ENCODE measurements around the gene PHF11. TPM values are rescaled to one million over a fixed set of nuclear protein-coding genes. Genes with fewer than 3 reads are reported as not detected.

PHF11 gene
- total RNA-seq, 2 experiments from 2014 or later: 135 to 144 TPM

DNA sequence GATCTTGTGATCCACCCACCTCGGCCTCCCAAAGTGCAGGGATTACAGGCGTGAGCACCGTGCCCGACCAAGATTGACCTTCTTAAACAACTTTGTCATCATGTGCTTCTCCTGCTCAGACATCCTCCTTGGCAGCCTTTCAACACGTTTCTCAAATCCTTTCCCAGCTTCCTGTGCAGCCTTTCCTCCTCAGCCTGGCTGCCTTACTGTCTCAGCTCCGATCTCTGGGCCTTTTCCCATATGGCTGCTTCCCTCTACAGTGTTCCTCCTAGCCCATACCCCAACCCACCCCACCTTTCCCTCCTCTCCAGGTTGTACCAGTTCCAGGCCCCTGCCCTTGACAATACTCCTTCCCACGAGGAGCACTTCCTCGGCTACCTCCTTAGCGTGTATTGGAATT is 7.2 kb downstream of the PHF11 start:
- H3K36me3 Mint-ChIP-seq (ENCODE audit: low read depth): peaks cover 62% of the 10 kb centered on the region
- POLR2A ChIA-PET: no interaction called here
- no peak for DNase-seq
- peaks cover 44% of the 10 kb centered on the region for H3K4me1 Mint-ChIP-seq
- H3K9me3 Mint-ChIP-seq: no peaks in the 10 kb centered on the region
- H3K27ac Mint-ChIP-seq: no peak overlapping the region
- CTCF ChIA-PET: no interaction called here
- no peak overlapping the region for H3K4me3 Mint-ChIP-seq
- no peaks in the 10 kb centered on the region for H3K27me3 Mint-ChIP-seq

DNA sequence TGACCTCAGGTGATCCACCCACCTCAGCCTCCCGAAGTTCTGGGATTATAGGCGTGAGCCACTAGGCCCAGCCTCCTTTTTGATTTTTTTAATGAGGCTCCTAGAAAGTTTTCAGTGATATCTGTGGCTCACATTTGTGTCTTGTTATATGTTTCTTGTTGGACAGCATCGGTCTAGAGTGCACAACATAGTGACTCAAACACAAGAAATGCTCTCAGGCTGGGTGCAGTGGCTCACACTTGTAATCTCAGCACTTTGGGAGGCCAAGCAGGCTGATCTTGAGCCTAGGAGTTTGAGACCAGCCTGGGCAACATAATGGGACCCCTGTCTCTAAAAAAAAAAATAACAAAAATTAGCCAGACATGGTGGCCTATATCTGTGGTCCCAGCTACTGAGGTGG is 8.2 kb downstream of the PHF11 start:
- POLR2A ChIA-PET: no interaction called here
- Mint-ChIP-seq H3K27ac (no peak overlapping the region), H3K4me1 (peaks cover 34% of the 10 kb centered on the region), H3K36me3 (ENCODE audit: low read depth) (peaks cover 59% of the 10 kb centered on the region), H3K27me3 (no peaks in the 10 kb centered on the region), H3K4me3 (no peak overlapping the region), H3K9me3 (no peaks in the 10 kb centered on the region)
- CTCF ChIA-PET: no interaction called here
- DNase-seq: no peak

DNA sequence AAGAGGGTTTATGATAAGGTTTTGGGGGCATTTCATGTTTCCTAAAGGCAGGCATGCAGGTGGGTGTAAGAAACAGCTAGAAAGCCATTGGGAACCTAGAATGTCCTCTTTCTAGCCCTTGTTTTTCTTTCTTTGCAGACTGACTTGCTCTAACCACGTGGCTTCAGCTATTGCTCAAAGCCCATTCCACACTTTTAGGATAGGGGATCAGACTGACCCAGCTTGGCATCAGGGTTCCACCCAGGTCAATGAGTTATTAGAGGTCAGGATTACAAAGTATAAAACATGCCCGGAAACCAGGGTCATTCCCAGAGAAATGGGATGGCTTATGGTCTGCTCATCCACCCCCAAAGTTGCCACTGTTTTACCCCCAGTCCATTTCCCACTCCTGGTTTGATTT is 16.8 kb downstream of the PHF11 start:
- POLR2A ChIA-PET: interaction anchor here (1.2 kb wide), 1 partner anchor 10 kb away, joined by 4 read pairs; no protein-coding TSS in a partner anchor

DNA sequence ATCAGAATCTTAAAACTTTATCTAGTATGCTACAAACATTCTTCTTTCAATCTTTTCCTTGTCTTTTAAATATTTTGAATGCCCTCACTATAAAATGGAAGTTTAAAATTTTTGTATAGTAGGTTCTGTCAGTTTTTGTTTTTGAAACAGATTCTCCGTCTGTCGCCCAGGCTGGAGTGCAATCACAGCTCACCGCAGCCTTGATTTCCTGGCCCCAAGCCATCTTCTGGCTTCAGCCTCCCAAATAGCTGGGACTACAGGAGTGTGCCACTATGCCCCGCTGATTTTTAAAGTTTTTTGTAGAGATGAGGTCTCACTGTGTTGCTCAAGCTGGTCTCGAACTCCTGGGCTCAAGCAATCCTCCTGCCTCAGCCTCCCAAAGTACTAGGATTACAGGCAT is 20.7 kb downstream of the PHF11 start:
- H3K4me1 Mint-ChIP-seq: no peaks in the 10 kb centered on the region
- H3K9me3 Mint-ChIP-seq: no peaks in the 10 kb centered on the region
- no peak for DNase-seq
- H3K27me3 Mint-ChIP-seq: no peaks in the 10 kb centered on the region
- ChIA-PET POLR2A (interaction anchor here (1.1 to 1.2 kb wide), 2 partner anchors 8 to 21 kb away, joined by 3 to 5 read pairs; partner anchors contain the start of gene PHF11), CTCF (no interaction called here)
- no peak overlapping the region for H3K27ac Mint-ChIP-seq
- H3K36me3 Mint-ChIP-seq (ENCODE audit: low read depth): peaks cover 73% of the 10 kb centered on the region
- H3K4me3 Mint-ChIP-seq: no peak overlapping the region

More for the DNA sequence above, 16.8 kb downstream of the PHF11 start:
- H3K27ac Mint-ChIP-seq: no peak overlapping the region
- DNase-seq: no peak
- H3K4me3 Mint-ChIP-seq: no peak overlapping the region
- CTCF ChIA-PET: interaction anchor here (0.5 kb wide), 1 partner anchor 151 kb away, joined by 3 read pairs; no protein-coding TSS in a partner anchor
- peaks cover 2% of the 10 kb centered on the region for H3K9me3 Mint-ChIP-seq
- H3K27me3 Mint-ChIP-seq: no peaks in the 10 kb centered on the region
- peaks cover 78% of the 10 kb centered on the region for H3K36me3 Mint-ChIP-seq (ENCODE audit: low read depth)
- peaks cover 8% of the 10 kb centered on the region for H3K4me1 Mint-ChIP-seq

DNA sequence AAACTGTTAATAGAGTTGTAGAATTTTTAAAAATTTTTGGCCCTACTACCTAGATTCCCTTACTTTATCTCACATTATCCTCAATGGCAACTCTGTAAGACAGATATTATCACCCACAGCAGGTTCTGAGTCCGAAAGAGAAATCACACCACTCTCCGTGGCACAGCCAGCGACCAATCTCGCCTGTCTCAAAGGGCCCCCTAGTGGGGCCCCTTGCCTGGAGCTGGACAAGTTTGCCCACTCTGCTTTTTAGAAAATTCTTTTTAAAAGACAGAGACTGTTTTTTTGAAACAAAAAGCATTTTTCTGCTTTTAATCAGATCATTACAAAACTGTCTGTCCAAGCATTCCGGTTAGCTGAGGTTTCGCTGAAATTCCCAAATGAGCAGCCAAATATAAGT is 21.7 kb downstream of the PHF11 start:
- Mint-ChIP-seq H3K9me3 (no peaks in the 10 kb centered on the region), H3K27ac (no peak overlapping the region)

DNA sequence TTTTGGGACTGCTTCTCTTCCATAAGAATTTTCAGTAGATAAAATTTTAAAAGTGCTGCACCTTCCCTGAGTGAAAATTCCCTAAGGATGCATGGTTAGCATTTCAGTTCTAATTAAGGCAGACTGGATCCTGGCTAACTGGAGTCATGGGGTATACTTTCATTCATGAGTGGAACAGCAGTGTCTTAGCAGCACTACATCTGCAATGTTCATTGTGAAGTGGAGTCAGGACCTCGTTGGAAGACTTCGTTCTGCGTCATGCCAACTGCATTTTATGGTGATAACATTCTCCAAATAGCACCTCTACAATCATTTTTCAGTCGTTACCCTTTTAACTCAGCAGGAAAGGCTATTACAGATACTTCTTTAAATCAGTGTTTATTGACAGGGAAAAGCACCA is 25.5 kb downstream of the PHF11 start:
- ChIA-PET POLR2A (no interaction called here), CTCF (no interaction called here)
- no peaks in the 10 kb centered on the region for H3K27me3 Mint-ChIP-seq
- H3K27ac Mint-ChIP-seq: no peak overlapping the region
- H3K4me3 Mint-ChIP-seq: no peak overlapping the region
- peaks cover 11% of the 10 kb centered on the region for H3K4me1 Mint-ChIP-seq
- DNase-seq: no peak
- no peaks in the 10 kb centered on the region for H3K9me3 Mint-ChIP-seq
- H3K36me3 Mint-ChIP-seq (ENCODE audit: low read depth): peaks cover 61% of the 10 kb centered on the region

More for the DNA sequence above, 21.7 kb downstream of the PHF11 start:
- Mint-ChIP-seq H3K36me3 (ENCODE audit: low read depth) (peaks cover 74% of the 10 kb centered on the region), H3K4me3 (no peak overlapping the region), H3K4me1 (no peaks in the 10 kb centered on the region), H3K27me3 (no peaks in the 10 kb centered on the region)
- ChIA-PET POLR2A (no interaction called here), CTCF (interaction anchor here (2.3 kb wide), 1 partner anchor 10 kb away, joined by 8 read pairs; no protein-coding TSS in a partner anchor)
- no peak for DNase-seq

DNA sequence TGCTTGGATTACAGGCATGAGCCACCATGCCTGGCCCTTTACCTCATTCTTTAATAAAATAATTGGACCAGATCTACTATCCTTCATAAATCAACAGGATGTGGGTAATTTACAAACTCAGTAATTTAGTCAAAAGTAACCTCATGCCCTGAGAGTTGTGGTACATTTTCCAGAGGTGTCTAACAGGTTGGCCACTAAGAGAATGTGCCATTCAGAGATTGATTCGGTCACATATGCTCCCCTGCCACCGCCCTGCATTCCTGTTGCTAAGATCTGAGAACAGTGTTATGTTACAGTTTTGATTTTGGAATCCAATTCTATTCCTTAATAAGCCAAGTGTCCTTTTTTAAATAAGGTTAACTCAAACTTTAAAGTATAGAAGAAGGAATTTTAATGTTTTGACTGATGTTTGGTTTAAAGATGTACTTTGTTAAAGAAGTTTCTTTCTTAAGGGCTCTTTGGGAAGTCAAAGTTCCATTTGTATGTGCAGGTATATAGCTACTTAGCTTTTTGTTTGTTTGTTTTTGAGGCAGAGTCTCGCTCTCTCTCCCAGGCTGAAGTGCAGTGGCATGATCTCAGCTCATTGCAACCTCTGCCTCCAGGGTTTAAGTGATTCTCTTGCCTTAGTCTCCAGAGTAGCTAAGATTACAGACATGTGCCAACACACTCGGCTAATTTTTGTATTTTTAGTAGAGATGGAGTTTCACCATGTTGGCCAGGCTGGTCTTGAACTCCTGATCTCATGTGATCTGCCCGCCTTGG is 29.2 kb downstream of the PHF11 start:
- peaks cover 67% of the 10 kb centered on the region for H3K36me3 Mint-ChIP-seq (ENCODE audit: low read depth)
- POLR2A ChIA-PET: interaction anchor here (1.1 to 1.8 kb wide), 5 partner anchors 9 to 80 kb away, joined by 3 to 6 read pairs (median 3); partner anchors contain the start of genes CAB39L, PHF11 and SETDB2
- CTCF ChIA-PET: no interaction called here

DNA sequence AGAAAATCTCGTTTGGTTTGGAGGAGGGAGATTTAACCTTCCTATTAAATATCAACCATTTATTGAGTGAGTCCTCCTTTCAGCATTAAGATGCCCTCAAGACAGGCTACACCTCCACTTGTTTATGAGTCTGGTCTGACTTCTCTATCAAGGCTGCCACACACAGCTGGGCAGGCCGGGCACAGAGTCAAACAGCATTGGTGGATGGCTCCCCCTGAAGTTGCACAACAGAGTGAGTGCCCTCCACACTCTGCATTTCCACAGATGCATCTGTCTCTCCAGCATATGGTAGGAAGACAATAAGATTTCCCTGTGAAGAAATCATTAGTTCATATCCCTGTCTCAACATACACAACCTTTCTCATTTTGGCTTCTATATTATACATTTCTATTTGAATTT is 31.4 kb downstream of the PHF11 start:
- Mint-ChIP-seq H3K36me3 (ENCODE audit: low read depth) (peaks cover 64% of the 10 kb centered on the region), H3K27ac (no peak overlapping the region), H3K4me1 (peaks cover 20% of the 10 kb centered on the region)

More for the DNA sequence above, 29.2 kb downstream of the PHF11 start:
- no peak overlapping the region for H3K27ac Mint-ChIP-seq
- no peaks in the 10 kb centered on the region for H3K9me3 Mint-ChIP-seq
- no peaks in the 10 kb centered on the region for H3K27me3 Mint-ChIP-seq
- H3K4me1 Mint-ChIP-seq: peaks cover 11% of the 10 kb centered on the region
- no peak for DNase-seq
- no peak overlapping the region for H3K4me3 Mint-ChIP-seq

DNA sequence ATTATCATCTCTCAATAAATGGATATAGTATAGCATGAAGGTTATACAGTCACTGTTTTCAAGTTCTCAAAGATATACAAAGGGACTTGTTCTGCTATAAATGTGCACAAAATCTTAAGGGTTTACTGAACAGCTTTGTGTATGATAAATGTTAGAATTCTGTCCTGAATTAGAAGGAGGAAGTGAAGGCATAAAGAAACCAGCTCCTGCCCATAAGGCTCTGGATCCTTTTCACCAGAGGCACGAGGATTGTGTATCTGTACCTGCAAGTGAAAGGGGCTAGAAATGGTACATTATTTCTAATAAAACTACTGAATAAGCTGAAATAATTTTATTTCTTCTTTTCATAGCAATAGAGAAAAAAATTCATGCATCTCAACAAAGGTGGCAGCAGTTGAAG is 32.4 kb downstream of the PHF11 start:
- peaks cover 67% of the 10 kb centered on the region for H3K36me3 Mint-ChIP-seq (ENCODE audit: low read depth)
- H3K27me3 Mint-ChIP-seq: no peaks in the 10 kb centered on the region
- H3K4me1 Mint-ChIP-seq: peaks cover 27% of the 10 kb centered on the region
- H3K4me3 Mint-ChIP-seq: no peak overlapping the region
- no peak for DNase-seq
- no peak overlapping the region for H3K27ac Mint-ChIP-seq
- H3K9me3 Mint-ChIP-seq: no peaks in the 10 kb centered on the region
- POLR2A ChIA-PET: interaction anchor here (1.1 kb wide), 2 partner anchors 11 to 32 kb away, joined by 4 to 7 read pairs; partner anchors contain the start of gene PHF11
- CTCF ChIA-PET: no interaction called here

More for the DNA sequence above, 31.4 kb downstream of the PHF11 start:
- Mint-ChIP-seq H3K27me3 (no peaks in the 10 kb centered on the region), H3K9me3 (no peaks in the 10 kb centered on the region), H3K4me3 (no peak overlapping the region)
- no peak for DNase-seq
- ChIA-PET CTCF (no interaction called here), POLR2A (no interaction called here)

DNA sequence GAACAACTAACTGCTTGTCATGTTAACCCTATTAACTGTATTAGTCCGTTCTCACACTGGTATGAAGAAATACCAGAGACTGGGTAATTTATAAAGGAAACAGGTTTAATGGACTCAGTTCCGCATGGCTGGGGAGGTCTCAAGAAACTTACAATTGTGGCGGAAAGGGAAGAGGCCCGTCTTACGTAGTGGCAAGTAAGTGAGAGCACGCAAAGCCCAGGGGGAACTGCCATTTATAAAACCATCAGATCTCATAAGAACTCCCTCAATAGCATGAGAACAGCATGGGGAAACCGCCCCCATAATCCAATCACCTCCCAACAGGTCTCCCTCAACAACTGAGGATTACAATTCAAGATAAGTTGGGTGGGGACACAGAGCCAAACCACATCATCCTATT is 34.7 kb downstream of the PHF11 start:
- POLR2A ChIA-PET: interaction anchor here (1.5 kb wide), 2 partner anchors 9 to 21 kb away, joined by 3 to 5 read pairs; no protein-coding TSS in a partner anchor
- Mint-ChIP-seq H3K27me3 (no peaks in the 10 kb centered on the region), H3K4me1 (peaks cover 20% of the 10 kb centered on the region), H3K27ac (no peak overlapping the region), H3K9me3 (no peaks in the 10 kb centered on the region), H3K36me3 (ENCODE audit: low read depth) (peaks cover 63% of the 10 kb centered on the region), H3K4me3 (no peak overlapping the region)
- DNase-seq: no peak
- CTCF ChIA-PET: no interaction called here

DNA sequence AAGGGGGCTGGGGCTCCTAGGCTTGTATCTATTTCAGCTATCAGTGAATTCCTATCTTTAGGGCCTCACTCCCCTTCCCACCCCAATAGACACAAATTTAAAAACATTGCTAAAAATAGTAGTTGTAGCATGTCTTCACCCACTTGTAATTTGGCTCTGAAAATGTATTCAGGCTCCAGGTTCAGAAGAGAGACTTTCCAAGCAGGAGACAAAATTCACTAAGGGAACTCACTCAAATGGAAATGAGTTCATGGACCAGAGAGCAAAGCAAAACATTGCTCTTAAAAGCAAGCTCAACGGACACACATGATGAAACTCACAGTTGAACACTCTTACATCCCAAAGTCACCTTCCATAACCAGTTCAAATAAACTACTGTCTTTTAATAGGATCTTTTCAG is 36.8 kb downstream of the PHF11 start:
- POLR2A ChIA-PET: no interaction called here
- DNase-seq: no peak
- Mint-ChIP-seq H3K9me3 (no peaks in the 10 kb centered on the region), H3K36me3 (ENCODE audit: low read depth) (peaks cover 62% of the 10 kb centered on the region), H3K27me3 (no peaks in the 10 kb centered on the region), H3K4me1 (peaks cover 19% of the 10 kb centered on the region), H3K4me3 (no peak overlapping the region), H3K27ac (no peak overlapping the region)
- CTCF ChIA-PET: no interaction called here

DNA sequence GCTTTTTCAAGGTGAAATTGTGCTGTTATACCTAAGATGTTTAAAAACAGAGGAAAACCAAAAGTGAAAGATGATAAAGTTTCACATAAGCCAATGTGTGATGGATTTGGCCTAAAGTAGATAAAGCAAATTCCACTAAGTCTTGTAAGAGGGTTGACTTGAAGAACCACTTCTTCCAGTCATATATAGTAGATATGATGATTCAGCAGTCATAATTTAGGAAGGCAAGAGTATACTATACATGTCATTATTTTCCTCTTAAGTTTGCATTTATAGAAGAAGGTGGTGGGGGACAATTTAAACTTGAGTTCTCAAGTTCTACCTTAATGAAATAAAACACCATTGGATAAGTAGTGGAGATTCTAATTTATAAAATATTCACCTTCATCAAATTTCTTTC is 37.3 kb downstream of the PHF11 start:
- CTCF ChIA-PET: no interaction called here
- no peak for DNase-seq
- no peaks in the 10 kb centered on the region for H3K9me3 Mint-ChIP-seq
- peaks cover 19% of the 10 kb centered on the region for H3K4me1 Mint-ChIP-seq
- POLR2A ChIA-PET: no interaction called here
- H3K36me3 Mint-ChIP-seq (ENCODE audit: low read depth): peaks cover 64% of the 10 kb centered on the region
- H3K27ac Mint-ChIP-seq: no peak overlapping the region
- H3K4me3 Mint-ChIP-seq: no peak overlapping the region
- no peaks in the 10 kb centered on the region for H3K27me3 Mint-ChIP-seq

DNA sequence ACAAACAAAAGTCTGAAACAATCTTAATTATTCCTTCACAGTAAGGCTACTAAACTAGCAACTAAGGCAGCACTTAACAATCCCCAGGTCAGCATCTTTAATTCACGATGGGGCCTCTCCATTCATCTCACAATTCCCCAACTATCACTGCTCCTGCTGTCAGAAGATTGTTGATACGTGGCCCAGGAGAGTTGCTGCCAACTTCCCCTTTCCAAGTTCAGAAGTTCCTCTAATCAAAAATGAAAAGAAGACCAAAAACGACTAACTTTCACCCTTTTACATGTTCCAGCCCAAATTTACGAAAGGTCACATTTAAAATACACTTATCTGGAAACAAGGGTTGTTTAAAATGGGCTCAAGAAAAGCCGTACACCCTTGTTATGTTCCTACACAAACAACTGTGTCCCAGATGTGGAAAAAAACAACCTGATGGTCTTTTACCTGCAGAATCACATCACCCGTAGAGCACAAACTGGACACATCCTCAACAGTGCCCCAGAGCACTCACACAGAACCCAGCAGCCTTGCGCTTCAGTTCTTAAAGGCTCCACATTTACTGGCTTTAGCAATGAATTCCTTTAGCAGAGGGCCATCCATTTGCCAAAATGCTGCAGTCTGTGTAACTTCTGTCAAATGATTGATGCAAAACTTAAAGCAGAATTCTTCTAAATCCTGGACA is 38.0 kb downstream of the PHF11 start:
- no peak overlapping the region for H3K27ac Mint-ChIP-seq
- H3K36me3 Mint-ChIP-seq (ENCODE audit: low read depth): peaks cover 59% of the 10 kb centered on the region
- H3K4me1 Mint-ChIP-seq: peaks cover 19% of the 10 kb centered on the region
- H3K9me3 Mint-ChIP-seq: no peaks in the 10 kb centered on the region
- ChIA-PET CTCF (no interaction called here), POLR2A (no interaction called here)
- no peak overlapping the region for H3K4me3 Mint-ChIP-seq
- H3K27me3 Mint-ChIP-seq: no peaks in the 10 kb centered on the region
- DNase-seq: no peak
